Measurements from ENCODE around the gene ERRFI1.

The ERRFI1 gene

GRCh38 chr1:8024329-8024728 lies 1.8 kb downstream of the ERRFI1 start:
- DNase-seq (ENCODE audit: low read depth) = no peak
- H3K4me3 ChIP-seq (ENCODE audit: control insufficient read depth, low read depth, low read length) = peak overlapping the region; percentile 96
- TF ChIP-seq, protein P1, sequence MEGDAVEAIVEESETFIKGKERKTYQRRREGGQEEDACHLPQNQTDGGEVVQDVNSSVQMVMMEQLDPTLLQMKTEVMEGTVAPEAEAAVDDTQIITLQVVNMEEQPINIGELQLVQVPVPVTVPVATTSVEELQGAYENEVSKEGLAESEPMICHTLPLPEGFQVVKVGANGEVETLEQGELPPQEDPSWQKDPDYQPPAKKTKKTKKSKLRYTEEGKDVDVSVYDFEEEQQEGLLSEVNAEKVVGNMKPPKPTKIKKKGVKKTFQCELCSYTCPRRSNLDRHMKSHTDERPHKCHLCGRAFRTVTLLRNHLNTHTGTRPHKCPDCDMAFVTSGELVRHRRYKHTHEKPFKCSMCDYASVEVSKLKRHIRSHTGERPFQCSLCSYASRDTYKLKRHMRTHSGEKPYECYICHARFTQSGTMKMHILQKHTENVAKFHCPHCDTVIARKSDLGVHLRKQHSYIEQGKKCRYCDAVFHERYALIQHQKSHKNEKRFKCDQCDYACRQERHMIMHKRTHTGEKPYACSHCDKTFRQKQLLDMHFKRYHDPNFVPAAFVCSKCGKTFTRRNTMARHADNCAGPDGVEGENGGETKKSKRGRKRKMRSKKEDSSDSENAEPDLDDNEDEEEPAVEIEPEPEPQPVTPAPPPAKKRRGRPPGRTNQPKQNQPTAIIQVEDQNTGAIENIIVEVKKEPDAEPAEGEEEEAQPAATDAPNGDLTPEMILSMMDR (conservative IDR thresholded peaks at IDR 0.05; ENCODE audit: control insufficient read depth, insufficient read depth, low read depth, low read length) = no peak

DNA sequence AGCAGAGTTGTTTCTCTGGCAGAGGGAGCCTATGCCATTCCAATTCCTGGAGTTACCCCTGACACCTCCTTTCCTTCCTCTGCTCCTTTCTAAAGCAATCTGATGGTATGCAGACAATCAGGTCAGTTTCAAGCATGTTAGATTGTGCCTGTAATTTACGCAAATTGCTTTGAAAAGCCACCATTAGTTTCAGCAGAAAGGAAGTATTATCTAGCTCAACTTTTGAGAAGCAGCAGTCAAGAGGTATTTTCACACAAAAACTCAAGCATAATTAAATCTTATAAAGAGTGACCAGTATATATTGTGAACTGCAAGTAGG lies 2.2 kb downstream of the ERRFI1 start:
- TF ChIP-seq, protein P1 (conservative IDR thresholded peaks at IDR 0.05; ENCODE audit: control insufficient read depth, insufficient read depth, low read depth, low read length) = no peak
- H3K4me3 ChIP-seq (ENCODE audit: control insufficient read depth, low read depth, low read length) = peak overlapping the region; percentile 96
- DNase-seq (ENCODE audit: low read depth) = no peak

GRCh38 chr1:8023287-8023994 lies 2.7 kb downstream of the ERRFI1 start:
- peak overlapping the region; percentile 96 for H3K4me3 ChIP-seq (ENCODE audit: control insufficient read depth, low read depth, low read length)
- TF ChIP-seq, protein P1 (conservative IDR thresholded peaks at IDR 0.05; ENCODE audit: control insufficient read depth, insufficient read depth, low read depth, low read length) = no peak
- DNase-seq (ENCODE audit: low read depth) = peak; percentile 8

DNA sequence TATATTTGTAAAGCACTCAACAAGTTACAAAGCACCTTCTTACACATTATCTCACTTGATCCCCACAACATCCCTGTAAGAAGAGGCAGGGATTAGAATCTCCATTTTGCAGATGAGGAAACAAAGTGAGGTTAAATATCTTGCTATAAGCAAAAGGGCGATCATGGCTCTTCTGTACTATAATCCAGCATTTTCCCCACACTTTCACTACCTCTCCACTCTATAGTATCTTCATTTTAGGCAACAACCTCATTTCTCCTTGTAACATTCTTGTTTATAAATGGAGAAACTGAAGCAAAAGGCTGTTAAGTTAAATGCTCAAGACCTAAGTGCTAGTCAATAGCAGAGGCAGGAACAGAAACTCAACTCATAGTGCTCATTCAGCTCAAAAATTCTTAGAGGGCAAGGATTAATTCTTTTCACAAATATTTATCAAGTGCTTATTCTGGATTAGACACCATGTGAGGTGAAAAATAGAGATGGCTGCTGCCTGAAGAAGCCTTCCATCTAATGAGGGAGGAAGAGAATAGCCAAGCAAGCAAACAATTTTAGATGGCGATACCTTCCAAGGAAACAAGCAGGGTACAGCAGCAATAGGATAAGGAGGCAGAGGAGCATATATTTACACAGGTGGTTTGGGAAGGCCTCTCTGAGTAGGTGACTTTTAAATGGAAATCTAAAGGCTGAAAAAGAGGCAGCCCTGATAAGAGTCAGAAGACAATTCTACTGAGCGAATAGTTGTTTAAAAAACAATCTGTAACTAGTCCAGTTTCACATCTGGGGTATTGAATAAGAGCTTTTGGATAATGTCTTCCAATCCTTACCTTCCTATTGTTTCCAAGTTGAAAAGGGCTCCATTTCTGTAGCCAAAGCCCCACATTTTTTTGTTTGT lies 3.5 kb downstream of the ERRFI1 start:
- TF ChIP-seq, protein P1 (conservative IDR thresholded peaks at IDR 0.05; ENCODE audit: control insufficient read depth, insufficient read depth, low read depth, low read length) = no peak
- H3K4me3 ChIP-seq (ENCODE audit: control insufficient read depth, low read depth, low read length) = peak overlapping the region; percentile 9
- no peak for DNase-seq (ENCODE audit: low read depth)

GRCh38 chr1:8021676-8022266 lies 4.3 kb downstream of the ERRFI1 start:
- TF ChIP-seq, protein P1 (conservative IDR thresholded peaks at IDR 0.05; ENCODE audit: control insufficient read depth, insufficient read depth, low read depth, low read length) = no peak
- no peak overlapping the region for H3K4me3 ChIP-seq (ENCODE audit: control insufficient read depth, low read depth, low read length)
- peak; percentile 18 for DNase-seq (ENCODE audit: low read depth)

- DNase-seq (ENCODE audit: low read depth) = peak; percentile 49
- TF ChIP-seq, protein P1 (conservative IDR thresholded peaks at IDR 0.05; ENCODE audit: control insufficient read depth, insufficient read depth, low read depth, low read length) = no peak
- no peak overlapping the region for H3K4me3 ChIP-seq (ENCODE audit: control insufficient read depth, low read depth, low read length)
Observed at GRCh38 chr1:8020032-8020431, 6.1 kb downstream of the ERRFI1 start.
